Nephron progenitor cell (in vitro differentiated cells): Measurements from ENCODE around the gene HCK.

Source experiments
- DNase-seq: peaks from one replicate; pipeline ENCODE4 v3.0.0; 2021
- H3K27ac Mint-ChIP-seq: 2 replicates; pipeline ENCODE4 v1.8.0; 2021; ENCODE audit warnings: mild to moderate bottlenecking, moderate library complexity, mixed read lengths
- H3K27me3 Mint-ChIP-seq: 2 replicates; pipeline ENCODE4 v1.8.0; 2021; ENCODE audit warnings: mild to moderate bottlenecking, low read depth, mixed read lengths; ENCODE audit not compliant: poor library complexity
- H3K36me3 Mint-ChIP-seq: 2 replicates; pipeline ENCODE4 v1.8.0; 2021; ENCODE audit warnings: low read depth, mixed read lengths
- H3K4me1 Mint-ChIP-seq: 2 replicates; pipeline ENCODE4 v1.8.0; 2021; ENCODE audit warnings: mixed read lengths
- H3K4me3 Mint-ChIP-seq: 2 replicates; pipeline ENCODE4 v1.8.0; 2021; ENCODE audit warnings: mild to moderate bottlenecking, moderate library complexity, mixed read lengths
- H3K9me3 Mint-ChIP-seq: 2 replicates; pipeline ENCODE4 v1.8.0; 2021; ENCODE audit warnings: mild to moderate bottlenecking, moderate library complexity, mixed read lengths
- TF ChIP-seq, protein P1 (sequence below): fragments of 200-600 bp; sonication (generic); IDR thresholded peaks from 2 replicates; pipeline ENCODE4 v1.5.0; 2021; ENCODE audit warnings: antibody characterized with exemption

HCK gene

DNA sequence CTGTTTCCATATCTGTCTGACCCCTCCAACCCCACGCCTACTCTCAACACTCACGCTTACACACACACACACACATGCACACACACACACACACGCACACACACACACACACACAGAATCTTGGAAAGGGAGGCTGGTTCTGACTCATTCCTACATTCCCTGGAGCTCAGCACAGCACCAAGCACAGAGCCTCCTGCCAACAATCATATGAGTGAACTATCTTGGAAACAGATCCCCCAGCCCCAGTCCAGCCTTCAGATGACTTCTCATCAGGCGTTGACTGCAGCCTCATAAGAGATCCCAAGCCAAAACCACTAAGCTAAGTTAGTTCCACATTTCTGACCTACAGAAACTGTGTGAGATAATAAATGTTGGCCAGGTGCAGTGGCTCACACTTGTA is 14.1 kb upstream of the HCK start:
- peaks cover 19% of the 10 kb centered on the region for H3K27me3 Mint-ChIP-seq
- no peak overlapping the region for H3K27ac Mint-ChIP-seq
- no peak for DNase-seq
- TF ChIP-seq, protein P1, sequence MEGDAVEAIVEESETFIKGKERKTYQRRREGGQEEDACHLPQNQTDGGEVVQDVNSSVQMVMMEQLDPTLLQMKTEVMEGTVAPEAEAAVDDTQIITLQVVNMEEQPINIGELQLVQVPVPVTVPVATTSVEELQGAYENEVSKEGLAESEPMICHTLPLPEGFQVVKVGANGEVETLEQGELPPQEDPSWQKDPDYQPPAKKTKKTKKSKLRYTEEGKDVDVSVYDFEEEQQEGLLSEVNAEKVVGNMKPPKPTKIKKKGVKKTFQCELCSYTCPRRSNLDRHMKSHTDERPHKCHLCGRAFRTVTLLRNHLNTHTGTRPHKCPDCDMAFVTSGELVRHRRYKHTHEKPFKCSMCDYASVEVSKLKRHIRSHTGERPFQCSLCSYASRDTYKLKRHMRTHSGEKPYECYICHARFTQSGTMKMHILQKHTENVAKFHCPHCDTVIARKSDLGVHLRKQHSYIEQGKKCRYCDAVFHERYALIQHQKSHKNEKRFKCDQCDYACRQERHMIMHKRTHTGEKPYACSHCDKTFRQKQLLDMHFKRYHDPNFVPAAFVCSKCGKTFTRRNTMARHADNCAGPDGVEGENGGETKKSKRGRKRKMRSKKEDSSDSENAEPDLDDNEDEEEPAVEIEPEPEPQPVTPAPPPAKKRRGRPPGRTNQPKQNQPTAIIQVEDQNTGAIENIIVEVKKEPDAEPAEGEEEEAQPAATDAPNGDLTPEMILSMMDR: no peak
- no peak overlapping the region for H3K4me3 Mint-ChIP-seq
- peaks cover 26% of the 10 kb centered on the region for H3K4me1 Mint-ChIP-seq
- H3K36me3 Mint-ChIP-seq: no peaks in the 10 kb centered on the region
- H3K9me3 Mint-ChIP-seq: no peaks in the 10 kb centered on the region

- TF ChIP-seq, protein P1: no peak
- Mint-ChIP-seq H3K4me3 (no peak overlapping the region), H3K36me3 (no peaks in the 10 kb centered on the region), H3K4me1 (peaks cover 22% of the 10 kb centered on the region), H3K9me3 (no peaks in the 10 kb centered on the region), H3K27me3 (peaks cover 26% of the 10 kb centered on the region), H3K27ac (no peak overlapping the region)
- DNase-seq: no peak
Observed at GRCh38 chr20:32040142-32040953, 11.7 kb upstream of the HCK start.

DNA sequence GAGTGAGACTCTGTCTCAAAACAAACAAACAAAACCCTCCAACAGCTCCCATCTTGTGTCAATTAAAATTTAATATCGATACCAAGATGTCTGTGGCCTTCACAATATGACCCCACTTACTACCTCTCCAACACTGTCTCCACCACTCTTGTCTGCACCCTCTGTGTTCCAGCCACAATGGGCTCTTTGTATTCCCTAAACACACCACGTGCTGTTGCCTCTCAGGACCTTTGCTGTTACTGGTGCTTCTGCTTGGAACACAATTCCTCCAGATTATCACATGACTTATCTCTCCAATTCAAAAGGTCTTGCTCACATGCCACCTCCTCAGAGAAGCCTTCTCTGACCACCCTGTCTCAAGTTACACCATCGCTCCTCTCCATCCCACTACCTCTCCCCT is 6.0 kb upstream of the HCK start:
- Mint-ChIP-seq H3K36me3 (no peaks in the 10 kb centered on the region), H3K4me3 (no peak overlapping the region), H3K27ac (no peak overlapping the region), H3K9me3 (peaks cover 3% of the 10 kb centered on the region), H3K4me1 (peaks cover 14% of the 10 kb centered on the region), H3K27me3 (peaks cover 53% of the 10 kb centered on the region)
- TF ChIP-seq, protein P1: no peak
- no peak for DNase-seq

DNA sequence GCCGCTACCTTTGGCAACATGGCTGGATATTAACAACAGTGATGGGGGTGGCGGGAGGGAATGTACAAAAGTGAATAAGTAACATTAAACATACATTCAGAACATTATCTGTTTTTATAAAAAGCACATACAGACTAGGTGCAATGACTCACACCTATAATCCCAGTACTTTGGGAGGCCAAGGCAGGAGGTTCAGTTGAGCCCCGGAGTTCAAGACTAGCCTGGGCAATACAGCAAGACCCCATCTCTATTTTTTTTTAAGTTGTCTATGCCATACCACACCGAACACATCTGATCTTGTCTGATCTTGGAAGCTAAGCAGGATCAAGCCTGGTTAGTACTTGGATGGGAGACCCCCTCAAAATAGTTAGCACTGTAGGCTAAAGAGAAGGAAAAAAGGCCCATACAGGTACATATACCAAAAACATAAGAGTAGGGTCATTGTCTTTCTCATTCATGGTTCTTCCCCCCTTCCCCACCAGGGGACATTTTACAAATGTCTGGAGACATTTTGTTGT is 1.7 kb upstream of the HCK start:
- peaks cover 6% of the 10 kb centered on the region for H3K9me3 Mint-ChIP-seq
- peaks cover 59% of the 10 kb centered on the region for H3K27me3 Mint-ChIP-seq
- TF ChIP-seq, protein P1: no peak
- DNase-seq: no peak
- H3K36me3 Mint-ChIP-seq: no peaks in the 10 kb centered on the region
- H3K4me1 Mint-ChIP-seq: peaks cover 25% of the 10 kb centered on the region
- peak overlapping the region; percentile 10 for H3K4me3 Mint-ChIP-seq
- no peak overlapping the region for H3K27ac Mint-ChIP-seq

DNA sequence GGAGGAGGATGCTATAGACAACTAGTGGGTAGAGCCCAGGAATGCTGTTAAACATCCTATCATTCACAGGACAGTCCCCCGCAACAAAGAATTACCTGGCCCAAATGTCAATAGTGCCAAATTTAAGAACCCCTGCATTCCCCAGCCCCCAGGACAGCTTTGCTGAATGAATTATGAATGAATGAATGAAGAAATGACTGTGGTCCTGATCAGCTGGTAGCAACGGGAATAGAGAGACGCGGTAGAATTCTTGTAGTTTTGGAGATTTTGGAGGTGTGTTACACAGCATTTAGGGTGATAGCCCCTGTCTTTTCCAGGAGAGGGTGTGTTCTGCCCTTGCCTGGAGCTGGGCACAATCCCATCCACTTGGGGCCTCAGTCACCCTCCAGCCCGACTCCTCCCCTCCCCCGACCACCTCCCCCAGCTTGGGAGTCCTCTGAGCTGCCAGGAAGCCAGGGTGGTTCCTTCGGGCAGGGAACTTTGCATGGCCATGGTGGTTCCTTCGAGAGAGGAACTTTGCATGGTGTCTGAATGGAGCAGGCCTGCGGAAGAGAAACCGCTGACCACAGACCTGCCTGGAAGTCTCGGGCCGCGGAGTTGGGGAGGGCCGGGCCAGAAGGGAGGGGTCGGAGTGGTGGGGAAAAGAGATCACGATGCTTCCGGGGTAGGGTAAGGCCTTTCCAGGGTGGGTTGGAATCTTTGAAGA is 1.0 kb upstream of the HCK start:
- no peak overlapping the region for H3K27ac Mint-ChIP-seq
- TF ChIP-seq, protein P1: no peak
- peak overlapping the region; percentile 80 for H3K4me3 Mint-ChIP-seq
- peaks cover 24% of the 10 kb centered on the region for H3K4me1 Mint-ChIP-seq
- peak; percentile 24 for DNase-seq
- peaks cover 6% of the 10 kb centered on the region for H3K9me3 Mint-ChIP-seq
- peaks cover 59% of the 10 kb centered on the region for H3K27me3 Mint-ChIP-seq
- no peaks in the 10 kb centered on the region for H3K36me3 Mint-ChIP-seq
